HEK293T (cell line): ENCODE measurements around the gene TYK2.
"Not testable (repeated sequence)": the region's sequence is repeated elsewhere in the genome, so short reads cannot be mapped to it uniquely, and the experiment has no call there.

ENCODE experiments used
- CTCF ChIA-PET: fragments of 350-600 bp; formaldehyde crosslinking; extraction: SDS; loops from one replicate; lab custom pipeline; 2021; ENCODE audit warnings: antibody characterized with exemption, inconsistent platforms; lab: Yijun Ruan, JAX
- POLR2A ChIA-PET: fragments of 350-600 bp; formaldehyde crosslinking; extraction: SDS; loops from one replicate; lab custom pipeline; 2020; ENCODE audit warnings: antibody characterized with exemption, inconsistent platforms; lab: Yijun Ruan, JAX
- DNase-seq: peaks from one replicate; pipeline ENCODE4 v3.0.0; 2012; ENCODE audit warnings: mixed read lengths; ENCODE audit errors: extremely low spot score
- ARNT ChIP-seq: fragments of 450-650 bp; IDR thresholded peaks from 2 replicates; pipeline ENCODE4 v1.6.1; 2017; ENCODE audit warnings: mild to moderate bottlenecking
- BHLHE40 ChIP-seq: fragments of 450-650 bp; IDR thresholded peaks from 2 replicates; pipeline ENCODE4 v1.6.1; 2016; ENCODE audit warnings: mild to moderate bottlenecking, moderate library complexity, borderline replicate concordance
- CTBP1 ChIP-seq: fragments of 450-650 bp; IDR thresholded peaks from 2 replicates; pipeline ENCODE4 v1.6.1; 2016; ENCODE audit warnings: borderline replicate concordance
- ELF4 ChIP-seq: fragments of 450-650 bp; IDR thresholded peaks from 2 replicates; pipeline ENCODE4 v1.6.1; 2017; ENCODE audit warnings: antibody characterized with exemption
- FOXA1 ChIP-seq: fragments of 450-650 bp; IDR thresholded peaks from 2 replicates; pipeline ENCODE4 v1.6.1; 2016; ENCODE audit warnings: mild to moderate bottlenecking
- FOXK2 ChIP-seq: fragments of 450-650 bp; IDR thresholded peaks from 2 replicates; pipeline ENCODE4 v1.6.1; 2016; ENCODE audit warnings: mild to moderate bottlenecking
- FOXM1 ChIP-seq: fragments of 450-650 bp; IDR thresholded peaks from 2 replicates; pipeline ENCODE4 v1.6.1; 2017; ENCODE audit warnings: mild to moderate bottlenecking, borderline replicate concordance
- HDGF ChIP-seq: fragments of 450-650 bp; IDR thresholded peaks from 2 replicates; pipeline ENCODE4 v1.6.1; 2017; ENCODE audit warnings: antibody characterized with exemption, borderline replicate concordance
- L3MBTL2 ChIP-seq: fragments of 450-650 bp; conservative IDR thresholded peaks from 2 replicates; pipeline ENCODE4 v1.6.1; 2016; ENCODE audit warnings: mild to moderate bottlenecking
- LEF1 ChIP-seq: fragments of 450-650 bp; IDR thresholded peaks from 2 replicates; pipeline ENCODE4 v1.6.1; 2017; ENCODE audit warnings: mild to moderate bottlenecking, borderline replicate concordance
- NFRKB ChIP-seq: fragments of 450-650 bp; IDR thresholded peaks from 2 replicates; pipeline ENCODE4 v1.6.1; 2016; ENCODE audit warnings: mild to moderate bottlenecking, moderate library complexity
- PKNOX1 ChIP-seq: fragments of 450-650 bp; IDR thresholded peaks from 2 replicates; pipeline ENCODE4 v1.6.1; 2016
- SP1 ChIP-seq: fragments of 450-650 bp; IDR thresholded peaks from 2 replicates; pipeline ENCODE4 v1.6.1; 2017
- SUZ12 ChIP-seq: fragments of 450-650 bp; IDR thresholded peaks from 2 replicates; pipeline ENCODE4 v1.6.1; 2016; ENCODE audit warnings: mild to moderate bottlenecking
- TARDBP ChIP-seq: fragments of 450-650 bp; IDR thresholded peaks from 2 replicates; pipeline ENCODE4 v1.6.1; 2016
- ZNF384 ChIP-seq: fragments of 450-650 bp; IDR thresholded peaks from 2 replicates; pipeline ENCODE4 v1.6.1; 2016

Gene TYK2

DNA sequence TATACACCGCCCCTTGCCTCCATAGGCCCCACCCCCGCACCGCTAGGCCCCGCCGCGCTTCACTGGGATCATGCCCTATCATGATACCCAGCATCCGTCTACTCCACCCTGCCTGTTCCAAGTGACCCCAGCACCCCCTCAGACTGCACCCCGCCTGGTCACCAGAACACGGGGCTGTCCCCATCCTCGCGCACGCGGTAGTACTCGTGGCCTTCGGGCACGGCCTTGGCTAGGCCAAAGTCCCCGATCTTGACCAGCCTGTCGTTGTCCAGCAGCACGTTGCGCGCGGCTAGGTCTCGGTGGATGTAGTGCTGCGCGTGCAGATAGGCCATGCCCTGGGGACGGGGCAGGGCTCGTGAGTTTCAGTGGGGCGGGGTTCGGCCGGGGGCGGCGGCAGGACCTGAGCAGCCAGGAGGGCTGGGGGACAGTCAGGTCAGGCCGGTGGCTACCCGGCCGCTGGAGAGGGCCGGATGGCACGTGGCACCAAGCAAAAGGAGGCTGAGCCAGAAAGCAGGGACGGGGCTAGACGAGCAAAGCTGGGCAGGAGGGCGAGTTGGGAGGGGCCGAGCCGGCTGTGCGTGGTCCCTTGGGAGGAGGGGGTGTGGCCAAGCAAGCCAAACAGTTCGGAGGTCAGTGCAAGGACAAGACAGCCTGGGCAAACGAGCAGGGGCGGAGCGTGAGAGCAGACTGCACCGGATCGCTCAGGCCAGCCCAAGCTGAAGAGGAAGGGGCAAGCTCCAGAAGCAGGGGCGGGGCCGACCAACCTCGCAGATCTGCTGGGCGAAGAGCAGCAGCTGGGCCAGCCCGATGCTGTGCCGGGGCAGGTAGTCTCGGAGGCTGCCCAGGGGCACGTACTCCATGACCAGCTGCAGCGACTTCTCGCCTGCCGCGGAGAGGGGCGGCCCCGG lies 27.4 kb downstream of the TYK2 start:
- POLR2A ChIA-PET: no interaction called here
- TF ChIP-seq BHLHE40: no peak

GRCh38 chr19:10346509-10346908 lies 33.9 kb downstream of the TYK2 start:
- no peak for DNase-seq
- ChIA-PET POLR2A (no interaction called here), CTCF (no interaction called here)
- TF ChIP-seq FOXA1 (no peak), FOXK2 (no peak), CTBP1 (no peak), ELF4 (no peak)

More for the DNA sequence above, 27.4 kb downstream of the TYK2 start:
- DNase-seq: no peak
- CTCF ChIA-PET: no interaction called here

DNA sequence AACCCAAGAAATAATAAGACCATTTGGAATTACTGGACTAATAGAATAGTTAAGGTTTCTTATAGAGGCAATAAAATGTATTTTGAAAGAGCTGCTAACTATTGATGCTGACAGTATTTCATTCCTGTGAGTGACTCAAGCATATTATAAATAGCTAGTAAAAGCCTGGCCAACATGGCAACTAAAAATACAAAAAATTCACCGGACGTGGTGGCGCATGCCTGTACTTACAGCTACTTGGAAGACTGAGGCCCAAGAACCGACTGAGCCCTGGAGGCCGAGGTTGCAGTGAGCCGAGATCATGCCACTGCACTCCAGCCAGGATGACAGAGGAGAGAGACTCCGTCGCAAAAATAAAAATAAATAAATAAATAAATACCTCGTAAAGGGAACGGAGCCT lies 35.6 kb downstream of the TYK2 start:
- ChIA-PET POLR2A (no interaction called here), CTCF (interaction anchor here (0.7 to 1.2 kb wide), 2 partner anchors 10 to 610 kb away, joined by 3 to 4 read pairs; no protein-coding TSS in a partner anchor)
- no peak for DNase-seq
- no peak for TF ChIP-seq FOXA1
- no peak for TF ChIP-seq BHLHE40
- no peak for TF ChIP-seq HDGF
- no peak for TF ChIP-seq PKNOX1
- no peak for TF ChIP-seq TARDBP
- no peak for TF ChIP-seq ELF4
- no peak for TF ChIP-seq L3MBTL2
- TF ChIP-seq SP1: no peak
- no peak for TF ChIP-seq FOXM1
- TF ChIP-seq LEF1: no peak

GRCh38 chr19:10343495-10343894 lies 36.9 kb downstream of the TYK2 start:
- ChIA-PET CTCF (interaction anchor here (0.7 kb wide), 1 partner anchor 45 kb away, joined by 4 read pairs; no protein-coding TSS in a partner anchor), POLR2A (interaction anchor here (1.4 kb wide), 1 partner anchor 10 kb away, joined by 4 read pairs; the partner anchor contains the start of gene RAVER1)
- no peak for TF ChIP-seq SP1
- TF ChIP-seq L3MBTL2: no peak
- no peak for TF ChIP-seq HDGF
- no peak for DNase-seq

- CTCF ChIA-PET: no interaction called here
- TF ChIP-seq ELF4: no peak
- TF ChIP-seq TARDBP: no peak
- no peak for TF ChIP-seq NFRKB
- no peak for TF ChIP-seq CTBP1
- no peak for TF ChIP-seq FOXM1
- no peak for TF ChIP-seq LEF1
- no peak for TF ChIP-seq SP1
- TF ChIP-seq ZNF384: no peak
- TF ChIP-seq FOXK2: no peak
- TF ChIP-seq HDGF: no peak
- TF ChIP-seq L3MBTL2: no peak
- no peak for TF ChIP-seq SUZ12
- no peak for TF ChIP-seq PKNOX1
- no peak for TF ChIP-seq ARNT
- TF ChIP-seq BHLHE40: no peak
- no peak for DNase-seq
- POLR2A ChIA-PET: interaction anchor here (1.5 kb wide), 1 partner anchor 40 kb away, joined by 3 read pairs; the partner anchor contains the start of gene TYK2
These were observed 40.4 kb downstream of the TYK2 start for GRCh38 chr19:10339977-10340376.

- DNase-seq: no peak
- TF ChIP-seq TARDBP (no peak), LEF1 (no peak), CTBP1 (no peak), HDGF (no peak), NFRKB (no peak), FOXK2 (no peak)
- POLR2A ChIA-PET: interaction anchor here (1.5 kb wide), 1 partner anchor 41 kb away, joined by 3 read pairs; the partner anchor contains the start of gene TYK2
- CTCF ChIA-PET: no interaction called here
These were observed 40.9 kb downstream of the TYK2 start, which contains the start of gene ICAM3 for GRCh38 chr19:10339380-10339960. TSS of gene ICAM3 (minus strand) at chr19:10339624. CDS start at chr19:10339614, 10 bp downstream.

- TF ChIP-seq SUZ12 (no peak), PKNOX1 (no peak), FOXA1 (no peak), CTBP1 (no peak), TARDBP (no peak), NFRKB (no peak), ARNT (no peak), SP1 (no peak), HDGF (no peak), BHLHE40 (no peak), LEF1 (no peak), L3MBTL2 (no peak), ELF4 (no peak), FOXK2 (no peak), FOXM1 (no peak), ZNF384 (no peak)
- ChIA-PET CTCF (interaction anchor here (0.7 kb wide), 1 partner anchor 31 kb away, joined by 3 read pairs; no protein-coding TSS in a partner anchor), POLR2A (no interaction called here)
- no peak for DNase-seq
These were observed 41.4 kb downstream of the TYK2 start for GRCh38 chr19:10338940-10339339.

DNA sequence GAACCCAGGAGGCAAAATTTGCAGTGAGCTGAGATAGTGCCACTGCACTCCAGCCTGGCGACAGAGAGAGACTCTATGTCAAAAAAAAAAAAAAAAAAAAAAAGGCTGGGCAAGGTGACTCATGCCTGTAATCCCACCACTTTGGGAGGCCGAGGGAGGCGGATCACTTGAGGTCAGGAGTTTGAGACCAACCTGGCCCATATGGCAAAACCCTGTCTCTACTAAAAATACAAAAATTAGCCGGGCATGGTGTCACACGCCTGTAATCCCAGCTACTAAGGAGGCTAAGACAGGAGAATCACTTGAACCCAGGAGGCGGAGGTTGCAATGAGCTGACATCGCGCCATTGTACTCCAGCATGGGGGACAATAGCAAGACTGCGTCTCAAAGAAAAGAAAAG lies 43.6 kb downstream of the TYK2 start:
- DNase-seq, CTCF ChIA-PET, POLR2A ChIA-PET: not testable (repeated sequence)
